ENCODE results near the gene WTAP.
"Not testable (repeated sequence)": the region's sequence is repeated elsewhere in the genome, so short reads cannot be mapped to it uniquely, and the experiment has no call there.

Gene WTAP

DNA sequence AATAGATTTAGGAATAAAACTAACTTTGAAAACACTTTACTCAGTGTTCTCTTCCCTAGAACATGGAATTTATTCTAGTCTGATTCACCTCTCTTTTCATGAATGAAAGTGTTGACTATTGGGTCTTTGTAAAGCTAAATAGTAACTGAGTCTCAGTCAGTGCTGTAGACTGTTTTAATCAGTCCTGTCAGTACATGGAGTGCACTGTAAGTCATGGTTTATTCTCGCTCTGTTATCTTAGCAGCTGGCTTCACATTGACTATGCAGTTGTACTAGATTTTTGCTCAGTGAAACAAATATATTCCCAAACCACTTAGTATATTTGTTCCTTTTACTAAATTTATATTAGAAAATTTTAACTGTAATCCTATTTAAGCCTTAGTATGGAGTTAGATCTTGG, 19.5 kb downstream of the WTAP start:
- no peak for DNase-seq (ENCODE audit: low read depth)
- H3K4me3 ChIP-seq (replicated peaks; ENCODE audit: low read depth, low read length) = no peak overlapping the region
- TF ChIP-seq, protein P1, sequence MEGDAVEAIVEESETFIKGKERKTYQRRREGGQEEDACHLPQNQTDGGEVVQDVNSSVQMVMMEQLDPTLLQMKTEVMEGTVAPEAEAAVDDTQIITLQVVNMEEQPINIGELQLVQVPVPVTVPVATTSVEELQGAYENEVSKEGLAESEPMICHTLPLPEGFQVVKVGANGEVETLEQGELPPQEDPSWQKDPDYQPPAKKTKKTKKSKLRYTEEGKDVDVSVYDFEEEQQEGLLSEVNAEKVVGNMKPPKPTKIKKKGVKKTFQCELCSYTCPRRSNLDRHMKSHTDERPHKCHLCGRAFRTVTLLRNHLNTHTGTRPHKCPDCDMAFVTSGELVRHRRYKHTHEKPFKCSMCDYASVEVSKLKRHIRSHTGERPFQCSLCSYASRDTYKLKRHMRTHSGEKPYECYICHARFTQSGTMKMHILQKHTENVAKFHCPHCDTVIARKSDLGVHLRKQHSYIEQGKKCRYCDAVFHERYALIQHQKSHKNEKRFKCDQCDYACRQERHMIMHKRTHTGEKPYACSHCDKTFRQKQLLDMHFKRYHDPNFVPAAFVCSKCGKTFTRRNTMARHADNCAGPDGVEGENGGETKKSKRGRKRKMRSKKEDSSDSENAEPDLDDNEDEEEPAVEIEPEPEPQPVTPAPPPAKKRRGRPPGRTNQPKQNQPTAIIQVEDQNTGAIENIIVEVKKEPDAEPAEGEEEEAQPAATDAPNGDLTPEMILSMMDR (IDR thresholded peaks at IDR 0.05; ENCODE audit: low read length, missing control alignments) = no peak

DNA sequence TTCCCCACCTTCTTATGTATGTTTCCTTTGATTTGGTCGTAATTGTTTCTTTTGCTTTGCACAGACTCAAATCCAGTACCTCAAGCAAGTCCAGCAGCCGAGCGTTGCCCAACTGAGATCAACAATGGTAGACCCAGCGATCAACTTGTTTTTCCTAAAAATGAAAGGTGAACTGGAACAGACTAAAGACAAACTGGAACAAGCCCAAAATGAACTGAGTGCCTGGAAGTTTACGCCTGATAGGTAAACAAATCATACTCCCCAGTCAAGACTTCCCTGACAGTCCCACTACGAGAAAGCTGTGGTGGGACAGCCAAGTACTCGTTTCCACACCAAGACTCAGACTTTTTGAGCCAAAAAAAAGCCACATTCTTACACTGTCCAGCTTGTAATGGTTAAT, 20.8 kb downstream of the WTAP start:
- not testable (repeated sequence) for DNase-seq (ENCODE audit: low read depth); H3K4me3 ChIP-seq (replicated peaks; ENCODE audit: low read depth, low read length)

DNA sequence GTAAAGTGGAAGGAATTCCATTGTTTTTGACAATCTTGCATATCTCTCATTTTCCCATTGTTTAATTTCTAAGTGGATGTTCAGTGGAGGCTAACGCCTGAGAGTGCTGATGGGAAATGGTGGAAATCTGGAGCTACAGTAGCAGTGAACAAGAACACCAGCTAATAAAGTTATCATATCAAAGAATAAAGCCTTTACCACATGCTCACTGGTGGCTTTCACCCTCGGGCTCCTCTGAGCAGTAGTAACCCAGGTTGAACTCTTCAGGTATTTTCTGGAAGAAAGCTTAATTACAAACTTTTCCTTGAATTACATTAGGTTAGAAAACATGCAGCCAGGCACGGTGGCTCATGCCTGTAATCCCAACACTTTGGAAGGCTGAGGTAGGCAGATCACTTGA, 24.1 kb downstream of the WTAP start:
- TF ChIP-seq, protein P1 (IDR thresholded peaks at IDR 0.05; ENCODE audit: low read length, missing control alignments) = no peak
- no peak for DNase-seq (ENCODE audit: low read depth)
- no peak overlapping the region for H3K4me3 ChIP-seq (replicated peaks; ENCODE audit: low read depth, low read length)

DNA sequence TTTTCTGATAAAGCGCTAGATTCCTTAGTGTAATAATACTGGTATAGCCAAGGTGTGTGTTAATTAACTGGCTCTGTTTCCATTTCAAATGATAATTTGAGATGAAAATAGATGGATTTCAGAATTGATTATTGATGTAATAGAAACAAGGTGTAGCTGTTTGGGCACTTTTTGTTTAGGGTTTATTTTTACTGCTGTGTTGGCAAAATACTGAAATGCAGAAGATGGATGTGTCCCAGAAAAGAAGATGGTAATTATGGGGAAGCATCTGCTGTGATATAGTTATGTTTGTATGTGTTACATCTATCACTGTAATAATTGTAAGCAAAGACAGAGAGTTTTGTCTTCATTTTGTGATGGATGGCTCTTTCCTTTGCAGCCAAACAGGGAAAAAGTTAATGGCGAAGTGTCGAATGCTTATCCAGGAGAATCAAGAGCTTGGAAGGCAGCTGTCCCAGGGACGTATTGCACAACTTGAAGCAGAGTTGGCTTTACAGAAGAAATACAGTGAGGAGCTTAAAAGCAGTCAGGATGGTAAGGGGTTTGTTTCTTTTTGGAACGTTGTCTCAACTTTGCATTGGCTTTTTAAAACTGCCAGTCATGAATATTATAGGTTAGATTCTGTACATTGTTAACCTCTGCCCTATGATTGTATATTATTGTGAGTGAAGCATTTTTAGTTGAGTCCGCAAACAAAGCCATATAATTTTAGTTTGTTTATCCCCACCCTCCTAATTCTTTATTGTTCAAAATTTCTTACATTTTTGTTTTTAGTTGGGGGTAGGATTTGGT, 26.0 kb downstream of the WTAP start:
- TF ChIP-seq, protein P1 (IDR thresholded peaks at IDR 0.05; ENCODE audit: low read length, missing control alignments) = no peak
- no peak overlapping the region for H3K4me3 ChIP-seq (replicated peaks; ENCODE audit: low read depth, low read length)
- no peak for DNase-seq (ENCODE audit: low read depth)

DNA sequence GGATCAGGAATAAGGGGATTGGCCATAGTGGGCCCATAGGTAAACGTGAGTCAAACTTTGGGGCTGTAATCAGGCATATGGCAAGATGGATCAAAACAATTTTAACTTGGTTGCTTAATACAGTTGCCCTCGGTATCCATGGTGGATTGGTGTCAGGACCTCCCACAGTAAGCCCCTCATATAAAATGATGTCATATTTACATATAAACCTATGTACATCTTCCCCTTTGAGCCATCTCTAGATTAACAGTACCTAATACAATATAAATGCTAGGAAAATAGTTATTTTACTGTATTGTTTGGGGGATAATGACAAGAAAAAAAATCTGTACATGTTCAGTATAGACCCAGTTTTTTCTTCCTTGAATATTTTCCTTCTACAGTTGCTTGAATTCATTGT, 27.1 kb downstream of the WTAP start:
- H3K4me3 ChIP-seq (replicated peaks; ENCODE audit: low read depth, low read length) = no peak overlapping the region
- TF ChIP-seq, protein P1 (IDR thresholded peaks at IDR 0.05; ENCODE audit: low read length, missing control alignments) = no peak
- no peak for DNase-seq (ENCODE audit: low read depth)

DNA sequence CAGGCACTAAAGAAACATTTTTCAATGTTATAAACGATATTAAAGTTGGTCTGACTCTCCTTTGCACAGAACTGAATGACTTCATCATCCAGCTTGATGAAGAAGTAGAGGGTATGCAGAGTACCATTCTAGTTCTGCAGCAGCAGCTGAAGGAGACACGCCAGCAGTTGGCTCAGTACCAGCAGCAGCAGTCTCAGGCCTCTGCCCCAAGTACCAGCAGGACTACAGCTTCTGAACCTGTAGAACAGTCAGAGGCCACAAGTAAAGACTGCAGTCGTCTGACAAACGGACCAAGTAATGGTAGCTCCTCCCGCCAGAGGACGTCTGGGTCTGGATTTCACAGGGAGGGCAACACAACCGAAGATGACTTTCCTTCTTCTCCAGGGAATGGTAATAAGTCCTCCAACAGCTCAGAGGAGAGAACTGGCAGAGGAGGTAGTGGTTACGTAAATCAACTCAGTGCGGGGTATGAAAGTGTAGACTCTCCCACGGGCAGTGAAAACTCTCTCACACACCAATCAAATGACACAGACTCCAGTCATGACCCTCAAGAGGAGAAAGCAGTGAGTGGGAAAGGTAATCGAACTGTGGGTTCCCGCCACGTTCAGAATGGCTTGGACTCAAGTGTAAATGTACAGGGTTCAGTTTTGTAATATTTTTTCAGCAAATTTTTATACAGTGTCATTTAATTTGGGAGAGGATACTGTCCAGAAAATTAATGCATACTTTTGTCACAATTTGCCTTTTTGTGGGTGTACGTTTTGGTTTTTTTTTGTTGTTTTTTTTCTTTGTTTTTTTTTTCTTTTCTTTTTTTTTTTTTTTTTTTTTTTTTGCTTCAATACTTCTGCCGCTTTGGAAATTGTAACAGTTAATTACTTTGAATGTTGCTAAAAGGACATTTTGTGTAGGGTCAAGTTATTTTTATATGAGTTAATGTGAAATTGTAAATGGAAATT, 27.9 kb downstream of the WTAP start:
- TF ChIP-seq, protein P1 (IDR thresholded peaks at IDR 0.05; ENCODE audit: low read length, missing control alignments) = no peak
- no peak overlapping the region for H3K4me3 ChIP-seq (replicated peaks; ENCODE audit: low read depth, low read length)

DNA sequence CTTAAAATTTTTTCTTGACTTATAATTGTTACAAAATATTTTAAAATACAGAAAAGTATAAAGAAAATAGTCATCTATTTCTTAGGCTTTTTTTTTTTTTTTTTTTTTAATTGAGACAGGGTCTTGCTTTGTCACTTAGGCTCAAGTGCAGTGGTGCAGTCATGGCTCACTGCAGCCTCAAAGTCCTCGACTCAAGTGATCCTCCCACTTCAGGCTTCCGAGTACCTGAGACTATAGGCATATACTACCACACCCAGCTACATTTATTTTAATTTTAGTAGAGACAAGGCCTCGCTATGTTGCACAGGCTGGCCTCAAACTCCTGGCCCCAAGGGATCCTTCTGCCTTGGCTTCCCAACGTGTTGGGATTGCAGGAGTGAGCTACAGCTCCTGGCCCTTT, 29.2 kb downstream of the WTAP start:
- TF ChIP-seq, protein P1 (IDR thresholded peaks at IDR 0.05; ENCODE audit: low read length, missing control alignments) = no peak
- H3K4me3 ChIP-seq (replicated peaks; ENCODE audit: low read depth, low read length) = no peak overlapping the region
- DNase-seq (ENCODE audit: low read depth) = no peak

More for the DNA sequence above, 27.9 kb downstream of the WTAP start:
- no peak for DNase-seq (ENCODE audit: low read depth)
